ENCODE results near the gene RETREG1.
"Not testable (repeated sequence)": the region's sequence is repeated elsewhere in the genome, so short reads cannot be mapped to it uniquely, and the experiment has no call there.

The RETREG1 gene

GRCh38 chr5:16617274-16617968, 624 bp upstream of the RETREG1 start:
- DNase-seq (ENCODE audit: low spot score) = no peak

GRCh38 chr5:16615741-16616535, 859 bp downstream of the RETREG1 start:
- DNase-seq (ENCODE audit: low spot score) (no peak), FAIRE-seq (no peak)

More at GRCh38 chr5:16617274-16617968, 624 bp upstream of the RETREG1 start:
- no peak for FAIRE-seq

GRCh38 chr5:16612007-16612406, 4.8 kb downstream of the RETREG1 start:
- DNase-seq (ENCODE audit: low spot score) (no peak), FAIRE-seq (no peak)

- not testable (repeated sequence) for DNase-seq (ENCODE audit: low spot score); FAIRE-seq
Measured at GRCh38 chr5:16610896-16611295, 5.9 kb downstream of the RETREG1 start.

GRCh38 chr5:16609412-16609811, 7.4 kb downstream of the RETREG1 start:
- FAIRE-seq (no peak), DNase-seq (ENCODE audit: low spot score) (no peak)

- no peak for DNase-seq (ENCODE audit: low spot score)
- no peak for FAIRE-seq
Measured at GRCh38 chr5:16606628-16607027, 10.2 kb downstream of the RETREG1 start.

- FAIRE-seq (no peak), DNase-seq (ENCODE audit: low spot score) (no peak)
Measured at GRCh38 chr5:16603701-16604100, 13.1 kb downstream of the RETREG1 start.

GRCh38 chr5:16603295-16603694, 13.5 kb downstream of the RETREG1 start:
- FAIRE-seq (no peak), DNase-seq (ENCODE audit: low spot score) (no peak)

GRCh38 chr5:16602182-16602581, 14.6 kb downstream of the RETREG1 start:
- no peak for FAIRE-seq
- no peak for DNase-seq (ENCODE audit: low spot score)

GRCh38 chr5:16600946-16601345, 15.9 kb downstream of the RETREG1 start:
- DNase-seq (ENCODE audit: low spot score) (no peak), FAIRE-seq (no peak)

- no peak for DNase-seq (ENCODE audit: low spot score)
- FAIRE-seq = no peak
Measured at GRCh38 chr5:16600397-16600796, 16.4 kb downstream of the RETREG1 start.

- DNase-seq (ENCODE audit: low spot score) = no peak
- FAIRE-seq = no peak
Measured at GRCh38 chr5:16597946-16598694, 18.7 kb downstream of the RETREG1 start.

GRCh38 chr5:16596581-16596940, 20.2 kb downstream of the RETREG1 start:
- no peak for DNase-seq (ENCODE audit: low spot score)
- no peak for FAIRE-seq

- DNase-seq (ENCODE audit: low spot score) (no peak), FAIRE-seq (no peak)
Measured at GRCh38 chr5:16595881-16596580, 20.8 kb downstream of the RETREG1 start.

GRCh38 chr5:16593628-16594027, 23.2 kb downstream of the RETREG1 start:
- FAIRE-seq = no peak
- no peak for DNase-seq (ENCODE audit: low spot score)

- FAIRE-seq (no peak), DNase-seq (ENCODE audit: low spot score) (no peak)
Measured at GRCh38 chr5:16593013-16593412, 23.8 kb downstream of the RETREG1 start.

GRCh38 chr5:16592255-16592654, 24.5 kb downstream of the RETREG1 start:
- no peak for DNase-seq (ENCODE audit: low spot score)
- FAIRE-seq = no peak

GRCh38 chr5:16590685-16591084, 26.1 kb downstream of the RETREG1 start:
- FAIRE-seq (no peak), DNase-seq (ENCODE audit: low spot score) (no peak)

- FAIRE-seq (no peak), DNase-seq (ENCODE audit: low spot score) (no peak)
Measured at GRCh38 chr5:16589658-16590057, 27.1 kb downstream of the RETREG1 start.

GRCh38 chr5:16588434-16589214, 28.2 kb downstream of the RETREG1 start:
- FAIRE-seq (no peak), DNase-seq (ENCODE audit: low spot score) (no peak)

GRCh38 chr5:16586556-16586955, 30.2 kb downstream of the RETREG1 start:
- DNase-seq (ENCODE audit: low spot score) (no peak), FAIRE-seq (no peak)
